HCT116 (cell line): Measurements from ENCODE around the gene KDSR. TPM values are rescaled to one million over a fixed set of nuclear protein-coding genes. Genes with fewer than 3 reads are reported as not detected.

Experiments
- ATAC-seq: fragments of 200-7000 bp; cut with Tn5 transposase; 2 replicates; pipeline ENCODE4 v1.9.1; 2020; ENCODE audit warnings: mild to moderate bottlenecking, moderate library complexity
- BruUV-seq: library from RNA; stranded (reverse); fragments of 400-500 nt; replicated peaks from 2 replicates; lab custom pipeline; 2021; lab: Mats Ljungman, UMichigan
- CTCF ChIA-PET: fragments of 300-600 bp; sonication (Branson Sonifier 250); formaldehyde crosslinking; loops from one replicate; lab custom pipeline; 2021; ENCODE audit warnings: antibody characterized with exemption; lab: Charles Lee
- POLR2A ChIA-PET: fragments of 300-600, 350-600 bp; sonication (Branson Sonifier 250); formaldehyde crosslinking; loops from one replicate; lab custom pipeline; 2021; ENCODE audit warnings: antibody characterized with exemption; lab: Charles Lee
- RAD21 ChIA-PET, 2 experiments: fragments of 300-600 bp; sonication (Branson Sonifier 250); formaldehyde crosslinking; loops; one replicate each; lab custom pipeline; 2023; ENCODE audit warnings: low total read pairs in 2 of 2; ENCODE audit not compliant: uncharacterized antibody in 2 of 2, unreplicated experiment in 2 of 2, low non-redundant PET in 1 of 2; lab: Charles Lee
- DNase-seq: peaks from one replicate; pipeline ENCODE4 v3.0.0-alpha.2; 2010; ENCODE audit warnings: low read depth, low spot score
- H2AFZ ChIP-seq: fragments of 200-600 bp; shearing (Covaris generic), sonication (generic); 2 replicates; pipeline ENCODE4 v1.6.1; 2017; ENCODE audit warnings: low read depth, mixed run types, mixed read lengths, antibody characterized with exemption, low read length; ENCODE audit not compliant: poor library complexity, severe bottlenecking
- H3K27ac ChIP-seq: 2 replicates; pipeline ENCODE4 v1.5.1; 2012; ENCODE audit warnings: low read depth, low read length
- H3K27me3 ChIP-seq: fragments of 200-600 bp; sonication (generic); 2 replicates; pipeline ENCODE4 v1.6.1; 2016; ENCODE audit warnings: mixed run types, low read length, mixed read lengths; ENCODE audit not compliant: insufficient read depth
- H3K36me3 ChIP-seq, 2 experiments: fragments of 200-500 bp in 1 of 2; fragments of 200-600 bp in 1 of 2; sonication (Bioruptor generic) in 1 of 2; sonication (generic) in 1 of 2; 2 replicates each; pipeline versions ENCODE4 v1.5.1 to v1.6.1; 2014 to 2016; ENCODE audit warnings: low read length in 2 of 2, inconsistent platforms in 1 of 2, mixed read lengths in 1 of 2, mixed run types in 1 of 2; ENCODE audit not compliant: insufficient read depth in 2 of 2, control insufficient read depth in 1 of 2
- H3K4me1 ChIP-seq, 2 experiments: fragments of 200-600 bp in 1 of 2; sonication (generic) in 1 of 2; 2 replicates each; pipeline versions ENCODE4 v1.5.1 to v1.6.1; 2012 to 2017; ENCODE audit warnings: low read length in 2 of 2, inconsistent platforms in 1 of 2, mild to moderate bottlenecking in 1 of 2, mixed read lengths in 1 of 2, mixed run types in 1 of 2, moderate library complexity in 1 of 2; ENCODE audit not compliant: insufficient read depth in 2 of 2, control insufficient read depth in 1 of 2
- H3K4me2 ChIP-seq: fragments of 200-600 bp; sonication (generic); 2 replicates; pipeline ENCODE4 v1.6.1; 2017; ENCODE audit warnings: mixed run types, low read length, mixed read lengths
- H3K4me3 ChIP-seq, 2 experiments: fragments of 200-600 bp in 1 of 2; sonication (generic) in 1 of 2; replicated peaks in 1 of 2; 2 replicates each; pipeline ENCODE4 v1.5.1; 2011 to 2016; ENCODE audit warnings: low read length in 2 of 2, control low read depth in 1 of 2, low read depth in 1 of 2, mild to moderate bottlenecking in 1 of 2, mixed read lengths in 1 of 2, mixed run types in 1 of 2
- H3K79me2 ChIP-seq: fragments of 200-600 bp; sonication (generic); 2 replicates; pipeline ENCODE4 v1.6.1; 2017; ENCODE audit warnings: mild to moderate bottlenecking, mixed run types, low read length, moderate library complexity, mixed read lengths; ENCODE audit not compliant: insufficient read depth
- H3K9ac ChIP-seq: fragments of 200-600 bp; sonication (generic); 2 replicates; pipeline ENCODE4 v1.6.1; 2016; ENCODE audit warnings: low read length, mixed read lengths
- H3K9me2 ChIP-seq: fragments of 200-600 bp; sonication (generic), shearing (Covaris generic); 2 replicates; pipeline ENCODE4 v1.6.1; 2017; ENCODE audit warnings: mixed run types, mild to moderate bottlenecking, moderate library complexity; ENCODE audit not compliant: insufficient read depth
- H3K9me3 ChIP-seq, 2 experiments: fragments of 200-500 bp in 1 of 2; fragments of 200-600 bp in 1 of 2; sonication (Bioruptor generic) in 1 of 2; sonication (generic) in 1 of 2; 2 replicates each; pipeline ENCODE4 v1.6.1; 2014 to 2017; ENCODE audit warnings: low read length in 2 of 2, mixed read lengths in 2 of 2, inconsistent platforms in 1 of 2, low read depth in 1 of 2, mild to moderate bottlenecking in 1 of 2, mixed run types in 1 of 2, moderate library complexity in 1 of 2; ENCODE audit not compliant: control insufficient read depth in 1 of 2, insufficient read depth in 1 of 2
- H4K20me1 ChIP-seq: fragments of 200-600 bp; sonication (generic), shearing (Covaris generic); 2 replicates; pipeline ENCODE4 v1.6.1; 2017; ENCODE audit warnings: mixed run types, mild to moderate bottlenecking, moderate library complexity; ENCODE audit not compliant: insufficient read depth
- CEBPB ChIP-seq: IDR thresholded peaks from 2 replicates; pipeline ENCODE4 v1.6.1; 2012; ENCODE audit warnings: low read depth
- EGR1 ChIP-seq: IDR thresholded peaks from 2 replicates; pipeline ENCODE4 v1.6.1; 2012; ENCODE audit warnings: low read depth
- ELF1 ChIP-seq: IDR thresholded peaks from 2 replicates; pipeline ENCODE4 v1.6.1; 2012; ENCODE audit warnings: low read depth, borderline replicate concordance
- EZH2 ChIP-seq: fragments of 200-600 bp; sonication (generic); IDR thresholded peaks from 2 replicates; pipeline ENCODE4 v1.6.1; 2017; ENCODE audit warnings: antibody characterized with exemption, mixed run types
- EZH2phosphoT487 ChIP-seq: fragments of 200-600 bp; IDR thresholded peaks from 2 replicates; pipeline ENCODE4 v1.6.1; 2018; ENCODE audit warnings: antibody characterized with exemption, borderline replicate concordance
- FOSL1 ChIP-seq: IDR thresholded peaks from 2 replicates; pipeline ENCODE4 v1.6.1; 2012; ENCODE audit warnings: low read depth
- JUND ChIP-seq: IDR thresholded peaks from 2 replicates; pipeline ENCODE4 v1.6.1; 2012
- POLR2A ChIP-seq: IDR thresholded peaks from 2 replicates; pipeline ENCODE4 v1.7.0; 2011; ENCODE audit warnings: borderline replicate concordance; ENCODE audit not compliant: insufficient read depth, insufficient read length; ENCODE audit errors: extremely low read depth
- SIN3A ChIP-seq: IDR thresholded peaks from 2 replicates; pipeline ENCODE4 v1.6.1; 2012; ENCODE audit warnings: low read depth
- SP1 ChIP-seq: IDR thresholded peaks from 2 replicates; pipeline ENCODE4 v1.6.1; 2012; ENCODE audit warnings: low read depth
- SRF ChIP-seq: IDR thresholded peaks from 2 replicates; pipeline ENCODE4 v1.6.1; 2012; ENCODE audit warnings: low read depth
- TCF7L2 ChIP-seq: IDR thresholded peaks from 2 replicates; pipeline ENCODE4 v1.7.0; 2011; ENCODE audit warnings: borderline replicate concordance, inconsistent platforms; ENCODE audit not compliant: insufficient read depth, insufficient read length; ENCODE audit errors: extremely low read depth
- ZFX ChIP-seq: fragments of 450-650 bp; IDR thresholded peaks from 2 replicates; pipeline ENCODE4 v1.6.1; 2017
- ZNF274 ChIP-seq: fragments of 200-500 bp; sonication (Bioruptor generic); IDR thresholded peaks from 2 replicates; pipeline ENCODE4 v1.6.1; 2014; ENCODE audit warnings: mild to moderate bottlenecking, low read depth, low read length, inconsistent platforms
- intact Hi-C: fragments of 100-400 bp; cut with micrococcal nuclease; formaldehyde crosslinking; loops from 2 replicates; pipeline ENCODE4 v1.10.0; 2022
- total RNA-seq: library from RNA; stranded (reverse); gene quantifications from one replicate; pipeline ENCODE4 v1.2.1, GENCODE V29; 2021; ENCODE audit not compliant: unreplicated experiment
- TF ChIP-seq, protein P1 (sequence below): IDR thresholded peaks from 2 replicates; pipeline ENCODE4 v1.6.1; 2011; ENCODE audit warnings: mild to moderate bottlenecking, low read length, moderate library complexity; ENCODE audit not compliant: insufficient replicate concordance; ENCODE audit errors: extremely low read depth
- TF ChIP-seq, protein P2 (sequence below): IDR thresholded peaks from 2 replicates; pipeline ENCODE4 v1.6.1; 2012
- TF ChIP-seq, protein P3 (sequence below): IDR thresholded peaks from 2 replicates; pipeline ENCODE4 v1.6.1; 2012
- TF ChIP-seq, protein P4 (sequence below): IDR thresholded peaks from 2 replicates; pipeline ENCODE4 v1.6.1; 2012; ENCODE audit warnings: low read depth

The KDSR gene
- total RNA-seq, 1 experiment from 2014 or later: 68.6 TPM

DNA sequence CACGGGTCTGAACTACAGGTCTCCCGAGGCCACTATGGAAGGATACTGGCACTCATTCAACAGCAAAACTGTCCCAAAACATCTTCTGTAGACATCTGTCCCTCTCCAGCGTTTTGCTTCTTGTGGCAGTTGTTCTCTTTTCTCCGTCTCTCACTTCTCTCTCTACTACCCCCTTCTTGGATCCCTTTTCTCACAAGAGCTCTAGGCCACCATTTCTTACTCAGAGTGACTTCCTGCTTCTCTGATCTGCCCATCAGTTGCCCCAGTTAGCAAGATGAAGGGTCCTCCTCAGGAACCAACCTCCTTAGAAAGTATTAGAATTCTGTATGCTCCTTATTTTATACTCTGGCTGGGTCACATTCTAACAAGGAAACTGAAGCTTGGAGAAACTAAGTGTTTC, 80.1 kb downstream of the KDSR start:
- TF ChIP-seq CEBPB (no peak), SRF (no peak), EGR1 (no peak), FOSL1 (no peak), JUND (no peak), TCF7L2 (no peak), EZH2 (no peak), EZH2phosphoT487 (no peak), ZFX (no peak), SIN3A (no peak), ELF1 (no peak), ZNF274 (no peak), POLR2A (no peak), SP1 (no peak)
- TF ChIP-seq, protein P1, sequence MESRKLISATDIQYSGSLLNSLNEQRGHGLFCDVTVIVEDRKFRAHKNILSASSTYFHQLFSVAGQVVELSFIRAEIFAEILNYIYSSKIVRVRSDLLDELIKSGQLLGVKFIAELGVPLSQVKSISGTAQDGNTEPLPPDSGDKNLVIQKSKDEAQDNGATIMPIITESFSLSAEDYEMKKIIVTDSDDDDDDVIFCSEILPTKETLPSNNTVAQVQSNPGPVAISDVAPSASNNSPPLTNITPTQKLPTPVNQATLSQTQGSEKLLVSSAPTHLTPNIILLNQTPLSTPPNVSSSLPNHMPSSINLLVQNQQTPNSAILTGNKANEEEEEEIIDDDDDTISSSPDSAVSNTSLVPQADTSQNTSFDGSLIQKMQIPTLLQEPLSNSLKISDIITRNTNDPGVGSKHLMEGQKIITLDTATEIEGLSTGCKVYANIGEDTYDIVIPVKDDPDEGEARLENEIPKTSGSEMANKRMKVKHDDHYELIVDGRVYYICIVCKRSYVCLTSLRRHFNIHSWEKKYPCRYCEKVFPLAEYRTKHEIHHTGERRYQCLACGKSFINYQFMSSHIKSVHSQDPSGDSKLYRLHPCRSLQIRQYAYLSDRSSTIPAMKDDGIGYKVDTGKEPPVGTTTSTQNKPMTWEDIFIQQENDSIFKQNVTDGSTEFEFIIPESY: no peak
- TF ChIP-seq, protein P2, sequence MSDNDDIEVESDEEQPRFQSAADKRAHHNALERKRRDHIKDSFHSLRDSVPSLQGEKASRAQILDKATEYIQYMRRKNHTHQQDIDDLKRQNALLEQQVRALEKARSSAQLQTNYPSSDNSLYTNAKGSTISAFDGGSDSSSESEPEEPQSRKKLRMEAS: no peak
- TF ChIP-seq, protein P3, sequence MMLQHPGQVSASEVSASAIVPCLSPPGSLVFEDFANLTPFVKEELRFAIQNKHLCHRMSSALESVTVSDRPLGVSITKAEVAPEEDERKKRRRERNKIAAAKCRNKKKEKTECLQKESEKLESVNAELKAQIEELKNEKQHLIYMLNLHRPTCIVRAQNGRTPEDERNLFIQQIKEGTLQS: no peak
- TF ChIP-seq, protein P4, sequence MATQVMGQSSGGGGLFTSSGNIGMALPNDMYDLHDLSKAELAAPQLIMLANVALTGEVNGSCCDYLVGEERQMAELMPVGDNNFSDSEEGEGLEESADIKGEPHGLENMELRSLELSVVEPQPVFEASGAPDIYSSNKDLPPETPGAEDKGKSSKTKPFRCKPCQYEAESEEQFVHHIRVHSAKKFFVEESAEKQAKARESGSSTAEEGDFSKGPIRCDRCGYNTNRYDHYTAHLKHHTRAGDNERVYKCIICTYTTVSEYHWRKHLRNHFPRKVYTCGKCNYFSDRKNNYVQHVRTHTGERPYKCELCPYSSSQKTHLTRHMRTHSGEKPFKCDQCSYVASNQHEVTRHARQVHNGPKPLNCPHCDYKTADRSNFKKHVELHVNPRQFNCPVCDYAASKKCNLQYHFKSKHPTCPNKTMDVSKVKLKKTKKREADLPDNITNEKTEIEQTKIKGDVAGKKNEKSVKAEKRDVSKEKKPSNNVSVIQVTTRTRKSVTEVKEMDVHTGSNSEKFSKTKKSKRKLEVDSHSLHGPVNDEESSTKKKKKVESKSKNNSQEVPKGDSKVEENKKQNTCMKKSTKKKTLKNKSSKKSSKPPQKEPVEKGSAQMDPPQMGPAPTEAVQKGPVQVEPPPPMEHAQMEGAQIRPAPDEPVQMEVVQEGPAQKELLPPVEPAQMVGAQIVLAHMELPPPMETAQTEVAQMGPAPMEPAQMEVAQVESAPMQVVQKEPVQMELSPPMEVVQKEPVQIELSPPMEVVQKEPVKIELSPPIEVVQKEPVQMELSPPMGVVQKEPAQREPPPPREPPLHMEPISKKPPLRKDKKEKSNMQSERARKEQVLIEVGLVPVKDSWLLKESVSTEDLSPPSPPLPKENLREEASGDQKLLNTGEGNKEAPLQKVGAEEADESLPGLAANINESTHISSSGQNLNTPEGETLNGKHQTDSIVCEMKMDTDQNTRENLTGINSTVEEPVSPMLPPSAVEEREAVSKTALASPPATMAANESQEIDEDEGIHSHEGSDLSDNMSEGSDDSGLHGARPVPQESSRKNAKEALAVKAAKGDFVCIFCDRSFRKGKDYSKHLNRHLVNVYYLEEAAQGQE: no peak
- Histone ChIP-seq H3K27ac (no peak overlapping the region), H3K4me3 (no peak overlapping the region), H3K9me3 (no peaks in the 10 kb centered on the region), H4K20me1 (no peaks in the 10 kb centered on the region), H2AFZ (no peak overlapping the region), H3K4me1 (no peaks in the 10 kb centered on the region), H3K9ac (no peak overlapping the region), H3K4me2 (no peak overlapping the region), H3K36me3 (no peaks in the 10 kb centered on the region), H3K79me2 (no peaks in the 10 kb centered on the region), H3K9me2 (no peaks in the 10 kb centered on the region), H3K27me3 (peaks cover 14% of the 10 kb centered on the region; the same call in 1 of the 2 replicates)
- CTCF ChIA-PET: no interaction called here
- DNase-seq (no peak), ATAC-seq (no peak)
- POLR2A ChIA-PET: no interaction called here
- RAD21 ChIA-PET: no interaction called here
- intact Hi-C loops: no loop called here
- BruUV-seq: no TSS peak
